DOHH2 (cell line): Measurements from ENCODE around the gene PNPLA5.
A peak's percentile ranks its signal among the peaks of the same experiment; 100 is the strongest.

Experiments
- EZH2phosphoT487 ChIP-seq: fragments of 200-600 bp; sonication (generic); IDR thresholded peaks from 2 replicates; pipeline ENCODE4 v1.6.1; 2017; ENCODE audit warnings: borderline replicate concordance, mild to moderate bottlenecking, antibody characterized with exemption, low read length, moderate library complexity, mixed read lengths
- TF ChIP-seq, protein P1 (sequence below): fragments of 200-600 bp; sonication (generic); IDR thresholded peaks from one replicate; pipeline ENCODE4 v1.5.1; 2014; ENCODE audit warnings: antibody characterized with exemption, mild to moderate bottlenecking, low read depth, low read length; ENCODE audit not compliant: poor library complexity, severe bottlenecking

DNA sequence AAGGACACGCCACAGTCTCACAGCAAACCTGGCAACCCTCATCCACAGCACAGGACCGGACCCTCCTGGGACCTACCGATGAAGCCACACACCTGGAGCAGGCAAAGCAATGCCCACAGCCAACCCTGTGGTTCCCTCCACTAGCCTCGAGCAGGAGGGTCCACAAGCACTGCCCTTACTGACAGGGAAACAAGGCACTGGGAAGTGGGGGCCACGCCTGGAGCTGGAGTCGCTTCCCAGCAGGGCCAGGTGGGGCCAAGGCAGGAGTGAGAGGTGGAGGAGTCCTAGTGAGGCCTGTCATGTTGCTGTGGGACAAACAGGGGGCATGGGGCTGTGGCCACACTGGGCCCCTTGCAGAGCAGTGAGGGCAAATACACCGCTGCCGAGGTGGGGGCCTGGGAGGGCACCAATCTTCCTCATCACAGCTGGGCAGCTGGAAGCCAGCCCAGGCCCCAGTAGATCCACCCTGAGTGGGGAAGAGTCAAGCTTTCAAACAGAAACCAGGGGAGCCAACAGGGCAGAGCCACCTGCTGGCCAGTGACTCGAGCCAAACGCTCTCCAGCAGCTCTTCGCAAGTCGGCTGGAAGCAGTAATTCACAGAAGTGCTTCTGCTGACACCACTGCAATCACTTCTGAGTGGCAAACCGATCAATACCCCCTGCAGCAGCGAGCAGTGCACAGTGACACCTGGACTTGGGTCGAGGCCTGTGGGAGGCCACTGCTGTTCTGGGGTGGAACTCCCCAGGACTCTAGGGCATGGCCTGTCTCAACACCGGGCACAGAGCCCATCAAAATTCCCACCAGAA lies 43.2 kb downstream of the PNPLA5 start:
- TF ChIP-seq, protein P1, sequence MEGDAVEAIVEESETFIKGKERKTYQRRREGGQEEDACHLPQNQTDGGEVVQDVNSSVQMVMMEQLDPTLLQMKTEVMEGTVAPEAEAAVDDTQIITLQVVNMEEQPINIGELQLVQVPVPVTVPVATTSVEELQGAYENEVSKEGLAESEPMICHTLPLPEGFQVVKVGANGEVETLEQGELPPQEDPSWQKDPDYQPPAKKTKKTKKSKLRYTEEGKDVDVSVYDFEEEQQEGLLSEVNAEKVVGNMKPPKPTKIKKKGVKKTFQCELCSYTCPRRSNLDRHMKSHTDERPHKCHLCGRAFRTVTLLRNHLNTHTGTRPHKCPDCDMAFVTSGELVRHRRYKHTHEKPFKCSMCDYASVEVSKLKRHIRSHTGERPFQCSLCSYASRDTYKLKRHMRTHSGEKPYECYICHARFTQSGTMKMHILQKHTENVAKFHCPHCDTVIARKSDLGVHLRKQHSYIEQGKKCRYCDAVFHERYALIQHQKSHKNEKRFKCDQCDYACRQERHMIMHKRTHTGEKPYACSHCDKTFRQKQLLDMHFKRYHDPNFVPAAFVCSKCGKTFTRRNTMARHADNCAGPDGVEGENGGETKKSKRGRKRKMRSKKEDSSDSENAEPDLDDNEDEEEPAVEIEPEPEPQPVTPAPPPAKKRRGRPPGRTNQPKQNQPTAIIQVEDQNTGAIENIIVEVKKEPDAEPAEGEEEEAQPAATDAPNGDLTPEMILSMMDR: peak; percentile 11
- no peak for TF ChIP-seq EZH2phosphoT487
